Transverse colon (tissue), 4 donors: Measurements from ENCODE around the gene AGO3. TPM values are rescaled to one million over a fixed set of nuclear protein-coding genes. Genes with fewer than 3 reads are reported as not detected.
A peak's percentile ranks its signal among the peaks of the same experiment; 100 is the strongest.

ENCODE experiments used
- DNase-seq: peaks from one replicate; pipeline ENCODE4 v3.0.0-alpha.2; 2019
- H3K27ac ChIP-seq, 4 donors: fragments of 200-600 bp; sonication (generic); 2 replicates each; pipeline ENCODE4 v1.5.1; 2016 to 2018; ENCODE audit warnings: inconsistent platforms in 4 of 4
- H3K27me3 ChIP-seq: fragments of 200-600 bp; sonication (generic); 2 replicates; pipeline ENCODE4 v1.5.1; 2017; ENCODE audit warnings: inconsistent platforms
- H3K36me3 ChIP-seq, 4 donors: fragments of 200-600 bp; sonication (generic); 2 replicates each; pipeline ENCODE4 v1.5.1; 2017 to 2019; ENCODE audit warnings: inconsistent platforms in 4 of 4
- H3K4me1 ChIP-seq, 4 donors: fragments of 200-600 bp; sonication (generic); 2 replicates each; pipeline ENCODE4 v1.5.1; 2017 to 2020; ENCODE audit warnings: inconsistent platforms in 4 of 4
- H3K4me3 ChIP-seq, 4 donors: fragments of 200-600 bp; sonication (generic); 1 replicate in 1 of 4; 2 replicates in 3 of 4; pipeline versions ENCODE4 v1.5.1 to v1.6.1; 2017 to 2019; ENCODE audit warnings: inconsistent platforms in 4 of 4
- H3K9me3 ChIP-seq, 2 donors: fragments of 200-600 bp; sonication (generic); 2 replicates each; pipeline ENCODE4 v1.5.1; 2017 to 2019; ENCODE audit warnings: inconsistent platforms in 2 of 2
- EP300 ChIP-seq: sonication (generic); formaldehyde crosslinking; IDR thresholded peaks from one replicate; pipeline ENCODE4 v1.6.1; 2017; ENCODE audit warnings: antibody characterized with exemption, low read depth
- POLR2A ChIP-seq: fragments of 450-650 bp; IDR thresholded peaks from one replicate; pipeline ENCODE4 v1.6.1; 2016; ENCODE audit warnings: antibody characterized with exemption, mild to moderate bottlenecking, moderate library complexity
- POLR2AphosphoS5 ChIP-seq, 3 donors: sonication (generic); formaldehyde crosslinking; IDR thresholded peaks; one replicate each; pipeline ENCODE4 v1.6.1; 2016; ENCODE audit warnings: antibody characterized with exemption in 3 of 3
- WGBS, 2 donors: methylation state at CpG; one replicate each; pipeline ENCODE4 v1.1.5; 2018; ENCODE audit warnings: low coverage in 1 of 2; 5-methylcytosine and 5-hydroxymethylcytosine counted together
- in situ Hi-C, 4 donors: fragments of 200-750 bp; cut with MboI; loops; one replicate each; pipeline versions ENCODE4 v1.15.0 to v1.15.1; 2017; ENCODE audit warnings: low sequenced_read_pairs in 3 of 4, low pct_ligation_motif_present in 1 of 4, low pct_unique_long_range_greater_than_20kb in 1 of 4
- intact Hi-C: fragments of 100-400 bp; cut with DNase I; formaldehyde crosslinking; loops from one replicate; pipeline ENCODE4 v1.15.1; 2023; ENCODE audit warnings: low total_unique reads
- total RNA-seq, 4 donors: library from RNA; depleted of rRNA; stranded (reverse); fragments of >200 nt; gene quantifications; one replicate each; pipeline ENCODE4 v1.1.0, GENCODE V29; 2016
- TF ChIP-seq, protein P1 (sequence below), 5 experiments: fragments of 200-600 bp in 3 of 5; fragments of 450-650 bp in 2 of 5; sonication (generic) in 3 of 5; IDR thresholded peaks; 1 replicate in 2 of 5; 2 replicates in 3 of 5; pipeline ENCODE4 v1.5.1; 2016 to 2017; ENCODE audit warnings: antibody characterized with exemption in 5 of 5, inconsistent platforms in 3 of 5, mild to moderate bottlenecking in 2 of 5, moderate library complexity in 1 of 5

Gene AGO3
- total RNA-seq, 4 donors from 2014 or later: 11.3 to 357 (median 14.1) TPM

DNA sequence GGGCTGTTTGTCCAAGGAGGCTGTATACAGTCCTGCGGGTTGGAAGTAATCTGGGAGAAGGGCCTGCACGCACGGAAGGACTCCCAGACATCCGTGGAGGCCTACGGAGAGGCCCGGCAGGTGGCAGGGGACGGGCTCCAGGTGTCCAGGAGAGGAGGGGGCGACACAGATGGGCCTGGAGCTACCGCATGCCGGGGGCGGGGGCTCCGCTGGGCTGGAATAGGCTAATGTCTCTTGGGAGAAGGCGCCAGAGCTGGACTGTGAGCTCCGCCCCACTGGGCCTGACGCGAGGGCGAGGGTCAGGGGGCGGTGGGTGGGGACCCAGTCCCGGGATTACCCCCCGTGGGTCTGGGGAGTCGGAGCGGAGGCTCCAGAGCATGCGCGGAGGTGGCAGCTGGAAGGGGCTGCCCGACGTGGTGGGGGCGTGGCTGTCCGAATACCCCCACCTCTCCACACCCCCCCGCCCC is 47.2 kb upstream of the AGO3 start:
- peak; percentile 62 for DNase-seq
- H3K9me3 ChIP-seq: no peaks in the 10 kb centered on the region
- 1% methylated on average over 25 of the region's 29 CpGs; no CpG with 5 or more reads in 1 of the 2 donors for WGBS, 2 donors
- peaks cover 15 to 47% (median 29%) of the 10 kb centered on the region in 4 donors for H3K4me1 ChIP-seq
- TF ChIP-seq EP300: no peak
- TF ChIP-seq, protein P1, sequence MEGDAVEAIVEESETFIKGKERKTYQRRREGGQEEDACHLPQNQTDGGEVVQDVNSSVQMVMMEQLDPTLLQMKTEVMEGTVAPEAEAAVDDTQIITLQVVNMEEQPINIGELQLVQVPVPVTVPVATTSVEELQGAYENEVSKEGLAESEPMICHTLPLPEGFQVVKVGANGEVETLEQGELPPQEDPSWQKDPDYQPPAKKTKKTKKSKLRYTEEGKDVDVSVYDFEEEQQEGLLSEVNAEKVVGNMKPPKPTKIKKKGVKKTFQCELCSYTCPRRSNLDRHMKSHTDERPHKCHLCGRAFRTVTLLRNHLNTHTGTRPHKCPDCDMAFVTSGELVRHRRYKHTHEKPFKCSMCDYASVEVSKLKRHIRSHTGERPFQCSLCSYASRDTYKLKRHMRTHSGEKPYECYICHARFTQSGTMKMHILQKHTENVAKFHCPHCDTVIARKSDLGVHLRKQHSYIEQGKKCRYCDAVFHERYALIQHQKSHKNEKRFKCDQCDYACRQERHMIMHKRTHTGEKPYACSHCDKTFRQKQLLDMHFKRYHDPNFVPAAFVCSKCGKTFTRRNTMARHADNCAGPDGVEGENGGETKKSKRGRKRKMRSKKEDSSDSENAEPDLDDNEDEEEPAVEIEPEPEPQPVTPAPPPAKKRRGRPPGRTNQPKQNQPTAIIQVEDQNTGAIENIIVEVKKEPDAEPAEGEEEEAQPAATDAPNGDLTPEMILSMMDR (IDR thresholded peaks at IDR 0.05): no peak
- no peak for TF ChIP-seq POLR2A
- TF ChIP-seq POLR2AphosphoS5 (IDR thresholded peaks at IDR 0.05): no peak
- in situ Hi-C loops (no loop called here), intact Hi-C loops (no loop called here)
- peak overlapping the region; percentile 84 to 89 (median 88) for H3K27ac ChIP-seq
- no peaks in the 10 kb centered on the region for H3K27me3 ChIP-seq
- peak overlapping the region; percentile 75 to 95 (median 94) for H3K4me3 ChIP-seq
- peaks cover 0 to 3% (median 0%) of the 10 kb centered on the region in 4 donors for H3K36me3 ChIP-seq

DNA sequence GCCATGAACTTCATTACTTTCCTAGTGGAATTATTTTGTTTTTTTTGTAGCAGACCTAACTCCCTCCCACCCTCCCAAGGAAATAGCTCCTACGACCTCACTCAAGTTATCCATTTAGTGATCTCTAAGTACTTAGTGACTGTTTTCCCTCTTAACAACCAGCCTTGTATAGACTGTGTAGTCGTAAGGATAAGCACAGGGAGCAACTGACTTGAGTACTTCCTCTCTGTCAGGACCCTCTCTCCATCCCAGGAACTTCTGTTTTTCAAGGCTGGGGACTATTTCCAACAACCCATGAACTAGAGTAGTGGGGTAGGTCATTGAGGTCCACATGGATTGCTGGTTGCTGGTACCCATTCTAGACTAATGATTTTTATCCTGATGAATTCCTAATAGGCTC is 46.0 kb upstream of the AGO3 start:
- H3K27me3 ChIP-seq: no peaks in the 10 kb centered on the region
- H3K9me3 ChIP-seq: no peaks in the 10 kb centered on the region
- peaks cover 0 to 9% (median 3%) of the 10 kb centered on the region in 4 donors for H3K36me3 ChIP-seq
- no peak for DNase-seq
- TF ChIP-seq POLR2A: no peak
- no peak for TF ChIP-seq EP300
- TF ChIP-seq, protein P1 (IDR thresholded peaks at IDR 0.05): no peak
- TF ChIP-seq POLR2AphosphoS5 (IDR thresholded peaks at IDR 0.05): no peak
- no peak overlapping the region for H3K4me3 ChIP-seq
- WGBS, 2 donors: 20 to 42% methylated on average over 1 to 2 of the region's 2 CpGs
- peaks cover 15 to 47% (median 29%) of the 10 kb centered on the region in 4 donors for H3K4me1 ChIP-seq
- in situ Hi-C loops (no loop called here), intact Hi-C loops (no loop called here)
- no peak overlapping the region for H3K27ac ChIP-seq

DNA sequence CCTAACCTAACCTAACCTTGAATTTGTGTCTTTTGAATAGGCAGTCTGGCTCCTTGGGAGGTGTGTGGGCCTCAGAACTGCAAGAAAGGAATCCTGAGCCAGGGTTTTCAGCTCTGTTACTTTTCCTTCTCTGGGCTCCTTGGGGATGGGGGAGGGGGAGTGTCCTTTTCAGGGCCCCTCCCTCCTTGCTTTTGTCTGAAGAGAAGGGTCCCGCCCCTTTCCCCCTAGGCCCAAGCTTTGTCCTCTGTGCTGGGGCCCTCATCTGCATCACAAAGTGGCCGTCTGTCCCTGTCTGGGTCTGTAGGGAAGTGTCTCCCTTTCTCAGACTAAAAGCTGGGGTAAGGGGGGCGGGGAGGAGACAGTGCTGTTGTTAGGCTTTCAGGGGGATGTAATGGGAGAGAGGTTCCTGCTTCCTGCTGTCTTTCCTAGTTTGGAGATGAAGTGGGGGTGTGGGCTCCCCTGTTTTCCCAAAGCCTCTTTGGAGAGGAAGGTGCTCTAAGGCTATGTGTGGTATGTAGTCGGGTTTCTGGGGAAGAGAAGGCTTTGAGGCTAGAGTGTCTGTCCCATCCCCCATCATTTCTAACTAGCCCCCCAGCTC is 44.8 kb upstream of the AGO3 start:
- no peaks in the 10 kb centered on the region for H3K27me3 ChIP-seq
- no peak for DNase-seq
- intact Hi-C loops: no loop called here
- peak overlapping the region in 3 of 4 donors; percentile 17 to 51 (median 24) for H3K27ac ChIP-seq
- in situ Hi-C loops: no loop called here
- no peaks in the 10 kb centered on the region for H3K9me3 ChIP-seq
- H3K36me3 ChIP-seq: peaks cover 0 to 20% (median 6%) of the 10 kb centered on the region in 4 donors
- no peak overlapping the region for H3K4me3 ChIP-seq
- WGBS, 2 donors: 58 to 100% methylated on average over 1 to 4 of the region's 4 CpGs
- peaks cover 15 to 47% (median 29%) of the 10 kb centered on the region in 4 donors for H3K4me1 ChIP-seq
- TF ChIP-seq, protein P1 (IDR thresholded peaks at IDR 0.05): no peak
- TF ChIP-seq EP300 (no peak), POLR2A (no peak), POLR2AphosphoS5 (IDR thresholded peaks at IDR 0.05) (no peak)

DNA sequence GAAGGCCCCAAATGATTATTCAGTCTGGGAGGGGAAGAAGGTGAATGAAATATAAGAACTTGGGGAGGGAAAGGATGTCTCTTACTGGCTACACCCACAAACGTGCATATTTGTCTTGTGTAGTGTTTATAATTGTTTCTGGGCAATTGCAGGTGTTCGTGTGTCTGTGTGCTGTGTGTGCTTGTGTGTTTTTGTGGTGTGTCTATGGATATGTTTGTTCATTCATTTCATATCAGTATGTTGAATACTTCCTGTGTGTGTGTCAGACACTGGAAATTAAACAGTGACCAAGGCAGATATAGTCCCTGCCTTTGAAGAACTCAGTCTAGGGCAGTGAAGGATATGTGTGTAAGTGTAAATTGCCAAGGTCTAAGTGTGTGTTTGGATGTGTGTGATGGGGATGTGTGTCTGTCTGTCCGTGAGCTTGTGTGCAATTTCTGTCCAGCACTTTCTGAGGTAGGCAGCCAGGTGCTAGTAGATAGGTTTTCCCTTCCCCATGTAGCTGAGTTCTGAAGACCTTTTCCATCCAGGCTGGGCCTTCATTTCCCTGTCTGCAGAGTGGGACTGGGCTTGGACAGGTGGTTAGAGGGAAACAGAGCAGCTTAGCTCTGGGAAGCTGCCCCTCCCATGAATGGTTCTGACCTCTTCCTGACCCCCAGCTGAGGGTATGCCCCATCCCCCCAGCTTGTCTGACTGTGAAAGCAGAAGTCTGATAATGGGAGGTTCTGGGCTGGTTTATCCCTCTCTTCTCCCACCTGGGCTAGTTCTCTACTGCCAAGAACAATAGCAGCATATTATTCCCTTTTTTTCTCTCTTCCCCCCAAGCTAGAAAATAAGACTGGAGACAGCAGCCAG is 44.1 kb upstream of the AGO3 start:
- in situ Hi-C loops: no loop called here
- Histone ChIP-seq H3K4me3 (no peak overlapping the region), H3K27me3 (no peaks in the 10 kb centered on the region), H3K27ac (peak overlapping the region; percentile 15 to 51 (median 24)), H3K36me3 (peaks cover 0 to 20% (median 8%) of the 10 kb centered on the region in 4 donors), H3K9me3 (no peaks in the 10 kb centered on the region), H3K4me1 (peaks cover 15 to 47% (median 29%) of the 10 kb centered on the region in 4 donors)
- no peak for DNase-seq
- intact Hi-C loops: no loop called here
- TF ChIP-seq POLR2AphosphoS5 (IDR thresholded peaks at IDR 0.05) (no peak), POLR2A (no peak), EP300 (no peak)
- TF ChIP-seq, protein P1 (IDR thresholded peaks at IDR 0.05): no peak
- 22% methylated on average over 3 of the region's 3 CpGs; no CpG with 5 or more reads in 1 of the 2 donors for WGBS, 2 donors
